ENCODE data around the gene SERPINB12. TPM values are rescaled to one million over a fixed set of nuclear protein-coding genes. Genes with fewer than 3 reads are reported as not detected.

The SERPINB12 gene
- total RNA-seq, 1 experiment from 2014 or later: not detected

DNA sequence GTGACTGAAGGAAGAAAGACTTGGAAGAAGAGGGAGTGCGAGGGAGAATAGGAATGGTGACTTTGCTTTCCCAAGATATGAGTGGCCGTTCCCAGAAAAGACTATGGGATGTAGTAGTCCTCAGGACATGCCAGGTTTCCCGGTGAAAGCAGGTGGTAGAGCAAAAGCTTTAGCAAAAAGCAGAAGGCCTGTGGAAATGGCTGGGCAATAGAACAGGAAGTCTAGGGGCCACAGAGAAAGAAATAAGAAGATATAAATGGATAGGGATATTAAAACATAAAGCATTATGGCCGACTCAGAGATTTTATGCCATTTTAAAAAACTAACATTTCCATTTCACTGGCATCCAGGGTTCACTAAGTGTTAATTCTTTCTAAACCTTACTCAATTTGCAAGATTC is 43.8 kb downstream of the SERPINB12 start:
- in situ Hi-C loops (cut with HindIII; ENCODE audit: low pct_unique_long_range_greater_than_20kb, low sequenced_read_pairs): no loop called here
- no peak for DNase-seq (ENCODE audit: low read depth, low spot score)

GRCh38 chr18:63586431-63586830 is 44.3 kb downstream of the SERPINB12 start:
- DNase-seq (ENCODE audit: low read depth, low spot score): no peak
- in situ Hi-C loops (cut with HindIII; ENCODE audit: low pct_unique_long_range_greater_than_20kb, low sequenced_read_pairs): no loop called here

DNA sequence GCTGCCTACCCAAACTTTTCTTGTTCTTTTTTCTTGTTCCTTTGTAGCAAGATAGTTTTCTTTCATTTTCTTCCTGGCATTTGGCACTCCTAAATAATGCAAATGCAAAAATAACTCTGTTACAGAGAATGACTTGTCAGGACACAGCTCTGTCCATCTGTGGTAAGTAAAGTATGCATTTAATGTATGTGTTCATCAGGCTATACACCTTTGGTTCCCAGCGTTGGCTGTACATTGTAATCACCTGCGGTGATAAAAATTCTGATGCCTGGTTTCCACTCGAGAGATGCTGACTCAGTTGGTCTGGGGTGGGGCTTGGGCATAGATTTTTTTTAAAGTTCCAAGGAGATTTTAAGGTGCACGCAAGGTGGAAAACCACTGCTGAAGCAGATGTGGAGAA is 44.8 kb downstream of the SERPINB12 start, which contains the start of gene SERPINB13:
Gene SERPINB13 (plus strand): TSS at position 378 of the 400 bp plus-strand sequence. CDS start 1,325 bp downstream, outside the sequence.
- in situ Hi-C loops (cut with HindIII; ENCODE audit: low pct_unique_long_range_greater_than_20kb, low sequenced_read_pairs): no loop called here
- no peak for DNase-seq (ENCODE audit: low read depth, low spot score)

DNA sequence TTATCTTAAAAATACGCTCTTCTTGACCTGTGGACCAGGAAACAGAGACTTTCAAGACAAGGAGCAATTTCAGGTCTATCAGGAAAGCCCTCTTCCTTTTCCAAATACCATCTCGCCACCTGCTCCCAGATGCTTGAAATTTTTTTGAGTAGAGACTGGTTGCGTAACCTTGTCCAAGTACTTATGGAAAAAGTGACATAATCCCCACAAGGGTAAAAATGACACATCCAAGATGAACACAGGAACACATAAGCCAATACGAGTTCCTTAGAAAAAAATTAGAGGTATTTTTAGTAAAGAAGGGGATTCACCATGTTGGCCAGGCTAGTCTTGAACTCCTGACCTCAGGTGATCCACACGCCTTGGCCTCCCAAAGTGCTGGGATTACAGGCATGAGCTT is 46.7 kb downstream of the SERPINB12 start:
- in situ Hi-C loops (cut with HindIII; ENCODE audit: low pct_unique_long_range_greater_than_20kb, low sequenced_read_pairs): no loop called here
- no peak for DNase-seq (ENCODE audit: low read depth, low spot score)

DNA sequence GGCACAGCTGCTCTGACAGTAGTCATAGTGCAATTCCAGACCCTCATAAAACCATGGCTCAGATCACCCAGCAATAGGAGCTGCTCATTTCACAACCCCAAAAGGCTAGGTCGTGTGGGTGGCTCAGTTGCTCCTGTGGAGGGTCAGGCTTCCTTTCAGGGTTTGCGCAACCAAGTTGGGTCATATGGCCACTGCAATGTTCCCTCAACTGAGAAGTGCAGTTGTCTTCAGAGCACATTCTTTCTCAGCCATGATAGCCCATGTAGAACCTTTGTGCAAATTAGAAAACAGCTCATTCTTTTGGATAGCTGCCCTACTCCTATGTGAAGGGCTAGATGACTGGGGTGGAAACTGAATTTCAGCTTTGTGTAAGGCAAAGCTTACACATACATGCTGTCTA is 48.2 kb downstream of the SERPINB12 start:
- no peak for DNase-seq (ENCODE audit: low read depth, low spot score)
- in situ Hi-C loops (cut with HindIII; ENCODE audit: low pct_unique_long_range_greater_than_20kb, low sequenced_read_pairs): no loop called here

GRCh38 chr18:63590966-63591695 is 49.0 kb downstream of the SERPINB12 start:
- in situ Hi-C loops (cut with HindIII; ENCODE audit: low pct_unique_long_range_greater_than_20kb, low sequenced_read_pairs): no loop called here
- DNase-seq (ENCODE audit: low read depth, low spot score): no peak

DNA sequence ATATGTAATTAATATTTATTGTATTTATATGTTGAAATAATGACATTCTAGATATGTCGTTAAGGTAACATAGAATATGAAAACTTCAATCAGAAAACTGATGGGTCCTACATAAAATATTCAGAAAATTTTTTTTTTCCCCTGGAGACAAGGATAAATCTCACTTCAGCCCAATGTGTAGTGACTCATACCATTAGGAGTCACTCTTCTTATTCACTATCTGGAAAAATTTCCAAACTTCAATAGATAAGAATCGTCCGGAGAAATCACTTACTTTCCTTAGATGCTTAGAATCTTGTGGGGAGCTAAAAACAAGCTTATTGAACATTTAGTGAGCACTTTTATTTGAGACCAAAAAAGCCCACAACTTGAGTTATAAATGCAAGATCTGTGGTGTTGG is 49.6 kb downstream of the SERPINB12 start:
- in situ Hi-C loops (cut with HindIII; ENCODE audit: low pct_unique_long_range_greater_than_20kb, low sequenced_read_pairs): no loop called here
- DNase-seq (ENCODE audit: low read depth, low spot score): no peak

DNA sequence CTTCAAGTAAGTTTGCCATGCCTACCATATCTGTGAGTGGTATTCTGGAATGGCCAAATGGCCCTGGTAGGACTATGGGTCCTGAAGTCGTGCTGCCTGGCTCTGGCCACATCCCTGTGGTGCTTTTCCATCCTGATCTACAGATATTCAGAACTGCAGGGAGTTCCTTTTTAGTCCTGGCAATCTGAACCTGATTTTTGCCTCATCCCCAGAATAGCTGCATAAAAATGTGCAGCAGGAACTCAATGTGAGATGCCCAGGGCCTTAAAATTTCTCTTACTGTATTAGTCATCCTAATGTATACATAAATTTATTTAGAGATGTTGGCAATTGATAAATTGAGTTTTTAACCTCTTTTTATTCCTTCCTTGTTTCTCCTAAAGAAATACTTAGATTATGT is 50.3 kb downstream of the SERPINB12 start:
- no peak for DNase-seq (ENCODE audit: low read depth, low spot score)
- in situ Hi-C loops (cut with HindIII; ENCODE audit: low pct_unique_long_range_greater_than_20kb, low sequenced_read_pairs): no loop called here

GRCh38 chr18:63596964-63597363 is 54.8 kb downstream of the SERPINB12 start:
- DNase-seq (ENCODE audit: low read depth, low spot score): no peak
- in situ Hi-C loops (cut with HindIII; ENCODE audit: low pct_unique_long_range_greater_than_20kb, low sequenced_read_pairs): no loop called here

GRCh38 chr18:63603355-63603754 is 61.2 kb downstream of the SERPINB12 start:
- no peak for DNase-seq (ENCODE audit: low read depth, low spot score)
- in situ Hi-C loops (cut with HindIII; ENCODE audit: low pct_unique_long_range_greater_than_20kb, low sequenced_read_pairs): no loop called here

GRCh38 chr18:63603772-63604171 is 61.6 kb downstream of the SERPINB12 start:
- in situ Hi-C loops (cut with HindIII; ENCODE audit: low pct_unique_long_range_greater_than_20kb, low sequenced_read_pairs): no loop called here
- no peak for DNase-seq (ENCODE audit: low read depth, low spot score)

DNA sequence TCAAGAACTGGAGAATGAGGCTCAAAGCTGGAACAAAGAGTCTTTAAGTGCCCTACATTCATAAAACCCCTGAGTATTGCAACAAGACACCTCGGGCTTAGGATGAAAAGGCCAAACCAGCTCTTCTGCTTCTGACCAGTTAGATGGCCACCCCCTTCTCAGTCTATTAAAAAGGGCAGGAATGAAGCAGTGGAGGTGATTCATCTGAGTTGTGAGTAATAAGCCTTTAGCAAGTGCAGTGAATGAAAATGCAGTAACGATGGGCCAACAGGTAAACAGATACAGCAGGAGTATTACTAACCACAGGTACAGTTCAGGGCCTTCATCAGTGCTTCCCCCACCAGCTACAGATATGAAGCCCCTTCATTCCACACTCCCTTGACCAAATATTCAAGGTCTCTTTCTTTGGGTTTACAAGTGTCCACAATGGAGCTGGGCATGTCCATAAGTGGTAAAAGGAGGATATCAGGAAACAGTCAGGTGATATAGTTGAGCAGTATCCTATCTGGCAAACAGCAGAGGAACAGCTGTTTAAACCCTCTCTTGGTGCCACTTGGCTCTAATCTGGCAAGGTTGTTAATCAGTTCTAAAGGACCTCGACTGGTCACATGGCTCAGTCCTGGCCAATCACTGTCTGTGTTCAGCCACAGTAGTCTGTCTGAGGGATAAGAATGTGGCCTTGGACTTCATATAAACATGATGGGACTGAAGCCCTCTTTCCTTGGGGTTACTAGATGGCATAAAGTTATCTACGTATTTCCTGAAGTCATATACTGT is 62.8 kb downstream of the SERPINB12 start:
- DNase-seq (ENCODE audit: low read depth, low spot score): no peak
- in situ Hi-C loops (cut with HindIII; ENCODE audit: low pct_unique_long_range_greater_than_20kb, low sequenced_read_pairs): no loop called here

DNA sequence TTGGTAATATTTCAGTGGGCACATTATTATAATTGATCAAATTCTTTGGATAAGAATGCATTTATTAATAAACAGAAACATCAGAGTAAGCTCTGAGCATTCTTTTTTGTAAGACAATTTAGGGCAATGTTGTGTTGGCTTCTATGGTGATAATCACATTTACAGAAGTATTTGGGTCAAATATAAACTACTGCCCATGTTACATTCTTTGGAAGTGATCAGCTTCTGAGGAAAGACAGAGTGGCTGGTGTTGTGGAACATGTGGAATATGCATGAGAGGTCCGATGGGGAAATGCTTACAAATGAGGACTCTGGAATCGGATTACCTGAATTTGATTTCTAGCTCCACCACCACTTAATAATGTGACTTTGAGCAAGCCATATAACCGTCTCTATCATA is 64.4 kb downstream of the SERPINB12 start:
- in situ Hi-C loops (cut with HindIII; ENCODE audit: low pct_unique_long_range_greater_than_20kb, low sequenced_read_pairs): no loop called here
- no peak for DNase-seq (ENCODE audit: low read depth, low spot score)

GRCh38 chr18:63613420-63613819 is 71.3 kb downstream of the SERPINB12 start:
- in situ Hi-C loops (cut with HindIII; ENCODE audit: low pct_unique_long_range_greater_than_20kb, low sequenced_read_pairs): no loop called here

GRCh38 chr18:63617049-63617914 is 75.1 kb downstream of the SERPINB12 start:
- DNase-seq (ENCODE audit: low read depth, low spot score): no peak
- in situ Hi-C loops (cut with HindIII; ENCODE audit: low pct_unique_long_range_greater_than_20kb, low sequenced_read_pairs): no loop called here

More at GRCh38 chr18:63613420-63613819, 71.3 kb downstream of the SERPINB12 start:
- no peak for DNase-seq (ENCODE audit: low read depth, low spot score)

DNA sequence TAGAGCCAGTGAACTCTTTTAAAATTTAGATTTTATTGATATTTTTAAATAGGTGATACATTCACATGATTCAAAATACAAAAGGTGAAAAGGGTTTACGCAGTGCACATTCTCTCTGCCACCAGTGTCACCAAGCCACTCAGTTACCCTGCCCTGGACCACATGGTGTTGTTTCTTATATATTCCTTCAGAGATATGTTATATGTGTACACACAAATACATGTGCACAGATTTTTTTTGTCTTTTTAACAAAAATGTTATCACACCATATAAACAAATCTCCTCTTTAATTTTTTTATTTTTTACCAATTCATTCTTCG is 75.7 kb downstream of the SERPINB12 start:
- in situ Hi-C loops (cut with HindIII; ENCODE audit: low pct_unique_long_range_greater_than_20kb, low sequenced_read_pairs): no loop called here
- no peak for DNase-seq (ENCODE audit: low read depth, low spot score)

Measured in SK-MEL-5 (cell line).